ENCODE results near the gene SYS1.

SYS1 gene

GRCh38 chr20:45373353-45374100 lies 10.6 kb downstream of the SYS1 start:
- Histone ChIP-seq H3K4me1 (ENCODE audit: control insufficient read depth, insufficient read depth, low read length) (peaks cover 7% of the 10 kb centered on the region), H3K4me3 (ENCODE audit: low read length) (peak overlapping the region; percentile 76), H3K9me3 (ENCODE audit: control insufficient read depth, low read length) (no peaks in the 10 kb centered on the region), H3K9ac (ENCODE audit: low read length) (peak overlapping the region; percentile 75), H3K36me3 (ENCODE audit: control insufficient read depth, insufficient read depth, low read length, severe bottlenecking) (peaks cover 4% of the 10 kb centered on the region), H3K27me3 (replicated peaks; ENCODE audit: control insufficient read depth, insufficient read depth, low read length) (no peaks in the 10 kb centered on the region)
- peak; percentile 93 for DNase-seq (ENCODE audit: low read depth)

- DNase-seq (ENCODE audit: low read depth): no peak
- Histone ChIP-seq H3K9ac (ENCODE audit: low read length) (peak overlapping the region; percentile 75), H3K36me3 (ENCODE audit: control insufficient read depth, insufficient read depth, low read length, severe bottlenecking) (peaks cover 4% of the 10 kb centered on the region), H3K4me1 (ENCODE audit: control insufficient read depth, insufficient read depth, low read length) (peaks cover 6% of the 10 kb centered on the region), H3K4me3 (ENCODE audit: low read length) (peak overlapping the region; percentile 76), H3K27me3 (replicated peaks; ENCODE audit: control insufficient read depth, insufficient read depth, low read length) (no peaks in the 10 kb centered on the region), H3K9me3 (ENCODE audit: control insufficient read depth, low read length) (no peaks in the 10 kb centered on the region)
Measured at GRCh38 chr20:45374101-45374467, 11.1 kb downstream of the SYS1 start.

DNA sequence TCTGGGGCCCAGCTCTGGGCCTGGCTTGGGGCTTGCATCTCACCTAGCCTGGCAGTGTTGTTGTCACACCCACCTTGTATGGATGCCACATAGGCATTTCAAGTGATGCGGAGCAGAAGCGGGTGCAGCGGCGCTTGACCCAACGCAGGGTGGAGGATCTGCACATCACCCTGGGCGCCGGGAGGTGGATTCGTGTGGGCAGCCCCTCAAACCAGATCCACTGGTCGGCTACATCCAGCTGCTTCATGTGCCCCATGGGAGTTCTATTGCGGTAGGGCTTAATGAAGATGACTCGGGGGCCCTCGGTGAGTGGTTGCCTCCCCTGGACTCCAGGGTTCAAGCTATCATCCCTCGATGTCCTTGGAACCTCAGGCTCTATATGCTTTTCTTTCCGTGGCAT lies 12.0 kb downstream of the SYS1 start:
- Histone ChIP-seq H3K36me3 (ENCODE audit: control insufficient read depth, insufficient read depth, low read length, severe bottlenecking) (peaks cover 4% of the 10 kb centered on the region), H3K4me3 (ENCODE audit: low read length) (no peak overlapping the region), H3K9ac (ENCODE audit: low read length) (no peak overlapping the region), H3K4me1 (ENCODE audit: control insufficient read depth, insufficient read depth, low read length) (peaks cover 6% of the 10 kb centered on the region), H3K9me3 (ENCODE audit: control insufficient read depth, low read length) (no peaks in the 10 kb centered on the region), H3K27me3 (replicated peaks; ENCODE audit: control insufficient read depth, insufficient read depth, low read length) (no peaks in the 10 kb centered on the region)
- no peak for DNase-seq (ENCODE audit: low read depth)

DNA sequence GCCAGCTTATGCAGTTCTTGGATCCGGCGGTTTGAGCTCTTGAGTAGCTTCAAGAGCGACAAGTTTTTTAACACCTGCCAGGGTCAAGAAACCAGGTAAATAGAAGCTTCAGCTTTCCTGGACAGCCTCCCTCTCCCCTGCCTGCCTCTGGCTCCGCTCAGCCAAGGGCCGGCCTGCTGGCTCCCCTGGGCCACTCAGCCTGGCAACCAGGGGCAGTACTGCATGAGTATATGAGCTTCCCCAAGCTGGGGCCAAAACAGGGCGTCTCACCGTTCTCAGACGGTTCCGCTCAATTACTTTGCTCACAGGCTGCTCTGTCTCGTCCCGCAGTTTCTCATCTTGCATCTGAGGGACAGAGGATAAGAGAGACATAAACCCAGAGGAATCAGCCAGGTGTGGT lies 14.3 kb downstream of the SYS1 start:
- DNase-seq (ENCODE audit: low read depth): no peak

GRCh38 chr20:45378191-45378590 lies 15.2 kb downstream of the SYS1 start, which contains the start of gene TP53TG5:
Gene TP53TG5, minus strand, starts transcription at chr20:45378325. Its CDS starts 89 bp downstream, at chr20:45378236.
- DNase-seq (ENCODE audit: low read depth): no peak
- peaks cover 4% of the 10 kb centered on the region for H3K36me3 ChIP-seq (ENCODE audit: control insufficient read depth, insufficient read depth, low read length, severe bottlenecking)
- no peak within 1 kb of the TSS for H3K4me3 ChIP-seq (ENCODE audit: low read length)

More for the DNA sequence above, 14.3 kb downstream of the SYS1 start:
- Histone ChIP-seq H3K9me3 (ENCODE audit: control insufficient read depth, low read length) (no peaks in the 10 kb centered on the region), H3K36me3 (ENCODE audit: control insufficient read depth, insufficient read depth, low read length, severe bottlenecking) (peaks cover 4% of the 10 kb centered on the region), H3K9ac (ENCODE audit: low read length) (no peak overlapping the region), H3K4me1 (ENCODE audit: control insufficient read depth, insufficient read depth, low read length) (peaks cover 6% of the 10 kb centered on the region), H3K4me3 (ENCODE audit: low read length) (no peak overlapping the region), H3K27me3 (replicated peaks; ENCODE audit: control insufficient read depth, insufficient read depth, low read length) (no peaks in the 10 kb centered on the region)

GRCh38 chr20:45387274-45387673 lies 24.3 kb downstream of the SYS1 start:
- Histone ChIP-seq H3K9me3 (ENCODE audit: control insufficient read depth, low read length) (peaks cover 4% of the 10 kb centered on the region), H3K9ac (ENCODE audit: low read length) (no peak overlapping the region), H3K4me1 (ENCODE audit: control insufficient read depth, insufficient read depth, low read length) (no peaks in the 10 kb centered on the region), H3K36me3 (ENCODE audit: control insufficient read depth, insufficient read depth, low read length, severe bottlenecking) (no peaks in the 10 kb centered on the region), H3K27me3 (replicated peaks; ENCODE audit: control insufficient read depth, insufficient read depth, low read length) (no peaks in the 10 kb centered on the region), H3K4me3 (ENCODE audit: low read length) (no peak overlapping the region)
- no peak for DNase-seq (ENCODE audit: low read depth)

More at GRCh38 chr20:45378191-45378590, 15.2 kb downstream of the SYS1 start, which contains the start of gene TP53TG5:
- Histone ChIP-seq H3K9me3 (ENCODE audit: control insufficient read depth, low read length) (no peaks in the 10 kb centered on the region), H3K9ac (ENCODE audit: low read length) (no peak within 1 kb of the TSS), H3K4me1 (ENCODE audit: control insufficient read depth, insufficient read depth, low read length) (peaks cover 3% of the 10 kb centered on the region), H3K27me3 (replicated peaks; ENCODE audit: control insufficient read depth, insufficient read depth, low read length) (no peaks in the 10 kb centered on the region)

DNA sequence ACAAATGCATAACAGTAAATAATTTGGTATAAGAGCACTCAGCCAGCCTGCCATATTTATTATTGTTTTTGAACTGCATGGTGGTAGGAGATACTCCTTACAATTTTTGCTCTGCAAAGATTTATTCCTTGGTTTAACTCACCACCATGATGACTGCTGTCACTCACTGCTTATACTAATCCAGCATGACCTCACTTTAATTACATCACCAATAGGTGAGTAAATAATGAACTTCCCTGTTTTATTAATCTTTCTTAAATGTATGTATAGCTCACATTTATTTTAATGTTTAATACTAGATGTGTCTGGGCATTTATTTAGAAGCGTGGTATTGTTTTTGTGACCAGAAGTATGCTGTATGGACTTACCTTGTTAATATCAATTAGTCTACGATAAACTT lies 28.0 kb downstream of the SYS1 start:
- H3K36me3 ChIP-seq (ENCODE audit: control insufficient read depth, insufficient read depth, low read length, severe bottlenecking): no peaks in the 10 kb centered on the region
- no peak for DNase-seq (ENCODE audit: low read depth)
- no peak overlapping the region for H3K9ac ChIP-seq (ENCODE audit: low read length)
- H3K4me1 ChIP-seq (ENCODE audit: control insufficient read depth, insufficient read depth, low read length): no peaks in the 10 kb centered on the region
- no peaks in the 10 kb centered on the region for H3K27me3 ChIP-seq (replicated peaks; ENCODE audit: control insufficient read depth, insufficient read depth, low read length)
- peaks cover 4% of the 10 kb centered on the region for H3K9me3 ChIP-seq (ENCODE audit: control insufficient read depth, low read length)
- H3K4me3 ChIP-seq (ENCODE audit: low read length): no peak overlapping the region

DNA sequence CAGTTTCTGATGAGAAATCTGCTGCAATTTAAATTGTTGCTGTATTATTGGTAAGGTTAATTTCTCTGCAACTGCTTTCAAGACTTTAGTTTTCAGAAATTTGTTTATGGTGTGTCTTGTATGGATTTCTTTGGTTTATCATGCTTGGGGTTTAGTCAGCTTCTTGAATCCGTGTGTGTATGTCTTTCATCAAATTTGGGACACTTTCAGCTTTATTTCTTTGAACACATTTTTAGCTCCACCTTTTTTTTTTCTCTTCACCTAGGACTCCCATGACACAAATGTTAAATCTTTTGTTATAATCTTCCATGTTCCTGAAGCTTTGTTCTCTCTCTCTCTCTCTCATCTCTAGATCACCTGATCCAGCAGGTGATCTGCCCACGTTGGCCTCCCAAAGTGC lies 28.6 kb downstream of the SYS1 start:
- no peak overlapping the region for H3K4me3 ChIP-seq (ENCODE audit: low read length)
- H3K9ac ChIP-seq (ENCODE audit: low read length): no peak overlapping the region
- no peaks in the 10 kb centered on the region for H3K36me3 ChIP-seq (ENCODE audit: control insufficient read depth, insufficient read depth, low read length, severe bottlenecking)
- no peak for DNase-seq (ENCODE audit: low read depth)
- H3K4me1 ChIP-seq (ENCODE audit: control insufficient read depth, insufficient read depth, low read length): no peaks in the 10 kb centered on the region
- H3K9me3 ChIP-seq (ENCODE audit: control insufficient read depth, low read length): peaks cover 4% of the 10 kb centered on the region
- H3K27me3 ChIP-seq (replicated peaks; ENCODE audit: control insufficient read depth, insufficient read depth, low read length): no peaks in the 10 kb centered on the region

GRCh38 chr20:45392733-45393132 lies 29.8 kb downstream of the SYS1 start:
- Histone ChIP-seq H3K9ac (ENCODE audit: low read length) (no peak overlapping the region), H3K9me3 (ENCODE audit: control insufficient read depth, low read length) (no peaks in the 10 kb centered on the region), H3K36me3 (ENCODE audit: control insufficient read depth, insufficient read depth, low read length, severe bottlenecking) (no peaks in the 10 kb centered on the region), H3K27me3 (replicated peaks; ENCODE audit: control insufficient read depth, insufficient read depth, low read length) (no peaks in the 10 kb centered on the region), H3K4me1 (ENCODE audit: control insufficient read depth, insufficient read depth, low read length) (no peaks in the 10 kb centered on the region), H3K4me3 (ENCODE audit: low read length) (no peak overlapping the region)
- DNase-seq (ENCODE audit: low read depth): no peak

DNA sequence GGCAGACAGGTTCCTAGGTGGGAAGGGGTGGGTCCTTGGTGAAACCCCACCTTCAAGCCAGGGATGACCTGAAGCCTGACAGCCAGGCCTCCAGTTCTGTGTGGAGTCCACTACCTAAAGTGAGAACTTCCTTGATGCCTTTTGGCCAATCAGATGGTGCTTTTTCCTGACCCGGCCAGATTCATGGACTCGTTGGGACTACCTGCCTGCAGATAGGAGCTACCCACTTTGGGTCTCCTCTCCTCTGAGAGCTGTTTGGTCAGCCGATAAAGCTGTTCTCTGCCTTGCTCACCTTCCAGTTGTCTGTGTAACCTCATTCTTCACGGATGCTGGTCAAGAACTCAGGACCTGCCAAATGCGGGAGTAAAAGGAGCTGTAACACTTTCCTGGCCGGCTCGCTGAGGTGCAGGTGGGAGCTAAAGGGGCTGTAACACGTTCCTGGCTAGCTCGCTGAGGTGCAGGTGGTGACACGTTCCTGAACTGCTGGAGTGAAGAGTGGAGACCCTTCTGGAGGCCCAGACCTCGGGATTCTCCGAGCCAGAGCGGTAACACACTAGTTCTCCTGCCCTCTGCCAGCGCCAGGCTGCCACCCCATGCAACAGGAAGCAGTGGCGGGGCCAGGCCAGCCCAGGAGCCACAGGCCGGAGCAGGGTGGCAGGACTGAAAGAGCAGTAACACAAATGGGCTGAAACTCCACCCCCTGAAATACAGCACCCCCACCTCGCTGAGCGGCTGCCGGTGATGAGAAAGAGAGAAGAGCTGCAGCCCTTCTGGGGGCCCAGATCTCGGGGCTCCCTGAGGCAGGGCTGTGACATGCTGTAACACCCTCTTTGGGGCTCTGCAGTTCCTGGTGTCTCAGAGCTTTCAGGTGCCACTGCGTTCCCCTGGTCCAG lies 31.5 kb downstream of the SYS1 start:
- H3K9ac ChIP-seq (ENCODE audit: low read length): no peak overlapping the region
- DNase-seq (ENCODE audit: low read depth): no peak
- H3K27me3 ChIP-seq (replicated peaks; ENCODE audit: control insufficient read depth, insufficient read depth, low read length): no peaks in the 10 kb centered on the region
- peaks cover 7% of the 10 kb centered on the region for H3K9me3 ChIP-seq (ENCODE audit: control insufficient read depth, low read length)
- H3K4me1 ChIP-seq (ENCODE audit: control insufficient read depth, insufficient read depth, low read length): no peaks in the 10 kb centered on the region
- no peaks in the 10 kb centered on the region for H3K36me3 ChIP-seq (ENCODE audit: control insufficient read depth, insufficient read depth, low read length, severe bottlenecking)
- no peak overlapping the region for H3K4me3 ChIP-seq (ENCODE audit: low read length)

DNA sequence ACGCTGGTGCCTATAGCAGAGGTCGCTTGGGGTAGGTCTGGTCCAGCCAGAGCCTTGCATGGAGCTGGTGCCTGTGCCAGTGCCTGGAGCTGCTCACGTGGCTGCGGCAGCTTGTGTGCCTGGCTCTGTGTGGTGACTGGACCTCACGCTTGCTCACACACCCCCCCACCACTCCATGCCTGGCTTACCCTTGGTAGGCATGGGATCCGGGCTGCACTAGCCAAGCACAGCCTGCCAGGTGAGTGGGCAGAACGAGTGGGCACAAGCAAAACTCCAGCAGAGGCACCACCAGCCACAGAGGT lies 32.1 kb downstream of the SYS1 start:
- DNase-seq (ENCODE audit: low read depth): no peak
- no peak overlapping the region for H3K4me3 ChIP-seq (ENCODE audit: low read length)
- no peak overlapping the region for H3K9ac ChIP-seq (ENCODE audit: low read length)
- H3K4me1 ChIP-seq (ENCODE audit: control insufficient read depth, insufficient read depth, low read length): no peaks in the 10 kb centered on the region
- no peaks in the 10 kb centered on the region for H3K36me3 ChIP-seq (ENCODE audit: control insufficient read depth, insufficient read depth, low read length, severe bottlenecking)
- no peaks in the 10 kb centered on the region for H3K27me3 ChIP-seq (replicated peaks; ENCODE audit: control insufficient read depth, insufficient read depth, low read length)
- peaks cover 7% of the 10 kb centered on the region for H3K9me3 ChIP-seq (ENCODE audit: control insufficient read depth, low read length)
